ENCODE measurements around the gene CRYZL1.
A peak's percentile ranks its signal among the peaks of the same experiment; 100 is the strongest.

CRYZL1 gene

GRCh38 chr21:33661146-33661545 is 19.6 kb upstream of the CRYZL1 start:
- DNase-seq (ENCODE audit: low read depth): no peak

- no peak for DNase-seq (ENCODE audit: low read depth)
Measured at GRCh38 chr21:33660406-33660805, 18.9 kb upstream of the CRYZL1 start.

GRCh38 chr21:33659568-33659949 is 18.0 kb upstream of the CRYZL1 start:
- no peak for DNase-seq (ENCODE audit: low read depth)

GRCh38 chr21:33658919-33659567 is 17.5 kb upstream of the CRYZL1 start:
- no peak for DNase-seq (ENCODE audit: low read depth)

GRCh38 chr21:33657124-33657820 is 15.7 kb upstream of the CRYZL1 start:
- DNase-seq (ENCODE audit: low read depth): no peak

- DNase-seq (ENCODE audit: low read depth): peak; percentile 96
Measured at GRCh38 chr21:33655588-33656221, 14.2 kb upstream of the CRYZL1 start.

GRCh38 chr21:33654412-33654811 is 12.9 kb upstream of the CRYZL1 start:
- no peak for DNase-seq (ENCODE audit: low read depth)

- no peak for DNase-seq (ENCODE audit: low read depth)
Measured at GRCh38 chr21:33651965-33652680, 10.6 kb upstream of the CRYZL1 start.

- no peak for DNase-seq (ENCODE audit: low read depth)
Measured at GRCh38 chr21:33650929-33651509, 9.5 kb upstream of the CRYZL1 start.

GRCh38 chr21:33650230-33650629 is 8.7 kb upstream of the CRYZL1 start:
- DNase-seq (ENCODE audit: low read depth): no peak

GRCh38 chr21:33648555-33648954 is 7.0 kb upstream of the CRYZL1 start:
- no peak for DNase-seq (ENCODE audit: low read depth)

GRCh38 chr21:33647587-33647986 is 6.0 kb upstream of the CRYZL1 start:
- no peak for DNase-seq (ENCODE audit: low read depth)

- no peak for DNase-seq (ENCODE audit: low read depth)
Measured at GRCh38 chr21:33645730-33646129, 4.2 kb upstream of the CRYZL1 start.

GRCh38 chr21:33644383-33645074 is 3.0 kb upstream of the CRYZL1 start:
- DNase-seq (ENCODE audit: low read depth): no peak

- peak; percentile 36 for DNase-seq (ENCODE audit: low read depth)
Measured at GRCh38 chr21:33643658-33644311, 2.2 kb upstream of the CRYZL1 start.

GRCh38 chr21:33642896-33643657 is 1.5 kb upstream of the CRYZL1 start:
- DNase-seq (ENCODE audit: low read depth): no peak

GRCh38 chr21:33642027-33642895 is 720 bp upstream of the CRYZL1 start, which contains the start of gene ITSN1:
ITSN1 (plus strand) TSS chr21:33642501; CDS start chr21:33718829, 76,328 bp downstream.
- peak; percentile 99 for DNase-seq (ENCODE audit: low read depth)

GRCh38 chr21:33640697-33641351 is 717 bp downstream of the CRYZL1 start:
- no peak for DNase-seq (ENCODE audit: low read depth)

- DNase-seq (ENCODE audit: low read depth): no peak
Measured at GRCh38 chr21:33634254-33634653, 7.3 kb downstream of the CRYZL1 start.

Data from HS-27A (cell line).